Prostate gland (tissue), 2 donors: Measurements from ENCODE around the gene GFPT2.

Experiments
- POLR2A ChIP-seq: fragments of 450-650 bp; IDR thresholded peaks from one replicate; pipeline ENCODE4 v1.6.1; 2016; ENCODE audit warnings: antibody characterized with exemption, mild to moderate bottlenecking
- POLR2AphosphoS5 ChIP-seq: sonication (generic); formaldehyde crosslinking; IDR thresholded peaks from one replicate; pipeline ENCODE4 v1.6.1; 2017; ENCODE audit warnings: antibody characterized with exemption
- TF ChIP-seq, protein P1 (sequence below), 4 experiments: fragments of 200-600 bp in 2 of 4; fragments of 450-650 bp in 2 of 4; sonication (generic) in 2 of 4; IDR thresholded peaks; 1 replicate in 3 of 4; 2 replicates in 1 of 4; pipeline ENCODE4 v1.5.1; 2016 to 2019; ENCODE audit warnings: antibody characterized with exemption in 4 of 4, mild to moderate bottlenecking in 2 of 4, moderate library complexity in 2 of 4

DNA sequence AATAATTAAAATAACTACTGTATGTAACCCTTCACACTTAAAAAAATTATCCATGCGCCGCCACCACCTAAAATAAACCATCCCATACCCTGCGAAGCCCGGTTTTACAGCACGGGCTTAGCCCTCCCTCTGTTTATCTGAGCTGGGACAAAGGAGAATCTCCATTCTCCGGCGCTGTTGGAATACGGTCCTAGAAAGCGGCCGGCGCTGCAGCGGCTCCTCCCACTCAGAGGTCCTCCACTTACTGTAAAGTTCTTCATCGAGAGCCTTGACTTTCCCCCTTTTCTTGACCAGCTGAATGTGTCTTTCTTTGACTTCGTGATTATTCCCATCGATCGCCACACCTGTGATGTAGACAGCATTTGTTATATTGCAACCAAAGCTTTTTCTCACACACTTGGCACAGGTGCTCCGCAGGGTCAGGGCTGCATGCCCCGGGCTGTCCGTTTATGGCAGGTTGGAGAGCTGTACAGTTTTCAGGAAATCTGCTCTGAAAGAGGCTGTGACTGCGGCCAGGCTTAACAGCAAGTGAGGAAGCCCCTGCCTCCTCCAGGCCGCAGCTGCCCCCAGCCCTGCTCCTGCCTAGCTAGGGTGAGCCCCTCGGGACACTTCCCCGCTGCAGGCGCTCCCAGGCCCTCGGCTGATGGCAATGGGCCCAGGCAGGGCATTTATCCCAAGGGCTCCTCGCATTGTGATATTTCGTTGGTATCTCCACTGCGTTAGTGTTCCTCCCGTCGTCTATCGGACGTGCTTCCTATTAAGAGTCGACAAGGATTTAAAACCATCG is 16.7 kb downstream of the GFPT2 start:
- TF ChIP-seq, protein P1, sequence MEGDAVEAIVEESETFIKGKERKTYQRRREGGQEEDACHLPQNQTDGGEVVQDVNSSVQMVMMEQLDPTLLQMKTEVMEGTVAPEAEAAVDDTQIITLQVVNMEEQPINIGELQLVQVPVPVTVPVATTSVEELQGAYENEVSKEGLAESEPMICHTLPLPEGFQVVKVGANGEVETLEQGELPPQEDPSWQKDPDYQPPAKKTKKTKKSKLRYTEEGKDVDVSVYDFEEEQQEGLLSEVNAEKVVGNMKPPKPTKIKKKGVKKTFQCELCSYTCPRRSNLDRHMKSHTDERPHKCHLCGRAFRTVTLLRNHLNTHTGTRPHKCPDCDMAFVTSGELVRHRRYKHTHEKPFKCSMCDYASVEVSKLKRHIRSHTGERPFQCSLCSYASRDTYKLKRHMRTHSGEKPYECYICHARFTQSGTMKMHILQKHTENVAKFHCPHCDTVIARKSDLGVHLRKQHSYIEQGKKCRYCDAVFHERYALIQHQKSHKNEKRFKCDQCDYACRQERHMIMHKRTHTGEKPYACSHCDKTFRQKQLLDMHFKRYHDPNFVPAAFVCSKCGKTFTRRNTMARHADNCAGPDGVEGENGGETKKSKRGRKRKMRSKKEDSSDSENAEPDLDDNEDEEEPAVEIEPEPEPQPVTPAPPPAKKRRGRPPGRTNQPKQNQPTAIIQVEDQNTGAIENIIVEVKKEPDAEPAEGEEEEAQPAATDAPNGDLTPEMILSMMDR (IDR thresholded peaks at IDR 0.05): no peak
- TF ChIP-seq POLR2A (no peak), POLR2AphosphoS5 (no peak)
